GM19438 (cell line): Measurements from ENCODE around the gene TIPARP.
"Not testable (repeated sequence)": the region's sequence is repeated elsewhere in the genome, so short reads cannot be mapped to it uniquely, and the experiment has no call there.

Experiments used
- ATAC-seq: cut with Tn5 transposase; IDR thresholded peaks from one replicate; pipeline ENCODE4 v1.9.1; 2021; ENCODE audit warnings: low read depth; ENCODE audit not compliant: unreplicated experiment

TIPARP gene

GRCh38 chr3:156737049-156737448 lies 62.7 kb downstream of the TIPARP start:
- ATAC-seq, result not testable (repeated sequence)

- ATAC-seq, result no peak
Observed at GRCh38 chr3:156738251-156738650, 63.9 kb downstream of the TIPARP start.

GRCh38 chr3:156739976-156740375 lies 65.6 kb downstream of the TIPARP start:
- no peak for ATAC-seq

- ATAC-seq, result not testable (repeated sequence)
Observed at GRCh38 chr3:156740581-156740980, 66.2 kb downstream of the TIPARP start.

GRCh38 chr3:156741935-156742334 lies 67.5 kb downstream of the TIPARP start:
- ATAC-seq, result no peak

GRCh38 chr3:156742401-156742800 lies 68.0 kb downstream of the TIPARP start:
- ATAC-seq, result no peak

GRCh38 chr3:156743859-156744258 lies 69.5 kb downstream of the TIPARP start:
- ATAC-seq, result no peak

- ATAC-seq, result no peak
Observed at GRCh38 chr3:156744631-156745030, 70.2 kb downstream of the TIPARP start.

GRCh38 chr3:156745766-156746165 lies 71.4 kb downstream of the TIPARP start:
- no peak for ATAC-seq

- no peak for ATAC-seq
Observed at GRCh38 chr3:156747046-156747445, 72.7 kb downstream of the TIPARP start.

- no peak for ATAC-seq
Observed at GRCh38 chr3:156749244-156749643, 74.9 kb downstream of the TIPARP start.

GRCh38 chr3:156750191-156750873 lies 75.9 kb downstream of the TIPARP start:
- no peak for ATAC-seq

GRCh38 chr3:156750874-156751245 lies 76.5 kb downstream of the TIPARP start:
- no peak for ATAC-seq

- no peak for ATAC-seq
Observed at GRCh38 chr3:156751461-156752025, 77.2 kb downstream of the TIPARP start.
